DOHH2 (cell line): Measurements from ENCODE around the gene CTIF.

Source experiments
- H3F3A ChIP-seq: fragments of 200-600 bp; sonication (generic), shearing (Covaris generic); 2 replicates; pipeline ENCODE4 v1.6.0; 2016; ENCODE audit warnings: antibody characterized with exemption, mild to moderate bottlenecking; ENCODE audit not compliant: control insufficient read depth, insufficient read depth
- H3K27ac ChIP-seq: fragments of 200-600 bp; sonication (generic); 2 replicates; pipeline ENCODE4 v1.5.1; 2014; ENCODE audit warnings: low read depth, mild to moderate bottlenecking, low read length, moderate library complexity
- H3K27me3 ChIP-seq: fragments of 200-600 bp; sonication (generic); 2 replicates; pipeline ENCODE4 v1.6.1; 2014; ENCODE audit warnings: mild to moderate bottlenecking, low read length, mixed read lengths; ENCODE audit not compliant: control insufficient read depth
- H3K36me3 ChIP-seq: fragments of 200-600 bp; sonication (generic); 2 replicates; pipeline ENCODE4 v1.6.1; 2014; ENCODE audit warnings: mild to moderate bottlenecking, low read length, moderate library complexity, mixed read lengths; ENCODE audit not compliant: control insufficient read depth
- H3K4me1 ChIP-seq: fragments of 200-600 bp; sonication (generic); 2 replicates; pipeline ENCODE4 v1.6.1; 2014; ENCODE audit warnings: mild to moderate bottlenecking, low read length, mixed read lengths; ENCODE audit not compliant: control insufficient read depth
- H3K4me2 ChIP-seq: fragments of 200-600 bp; sonication (generic); 2 replicates; pipeline ENCODE4 v1.6.0; 2014; ENCODE audit warnings: mild to moderate bottlenecking, low read length, moderate library complexity
- H3K4me3 ChIP-seq: fragments of 200-600 bp; sonication (generic); 2 replicates; pipeline ENCODE4 v1.5.1; 2014; ENCODE audit warnings: mild to moderate bottlenecking, low read length, mixed read lengths
- H3K79me2 ChIP-seq: fragments of 200-600 bp; sonication (generic); 2 replicates; pipeline ENCODE4 v1.6.1; 2014; ENCODE audit warnings: mild to moderate bottlenecking, low read length, mixed read lengths; ENCODE audit not compliant: control insufficient read depth
- H3K9me2 ChIP-seq: fragments of 200-600 bp; sonication (generic); replicated peaks from 2 replicates; pipeline ENCODE4 v1.6.1; 2014; ENCODE audit warnings: mild to moderate bottlenecking, low read length, mixed read lengths; ENCODE audit not compliant: control insufficient read depth
- H3K9me3 ChIP-seq: fragments of 200-600 bp; sonication (generic); 2 replicates; pipeline ENCODE4 v1.6.1; 2014; ENCODE audit warnings: antibody characterized with exemption, low read length, mixed read lengths; ENCODE audit not compliant: control insufficient read depth, insufficient read depth
- H4K20me1 ChIP-seq: fragments of 200-600 bp; sonication (generic); 2 replicates; pipeline ENCODE4 v1.6.0; 2014; ENCODE audit warnings: low read depth, mild to moderate bottlenecking, antibody characterized with exemption, low read length, moderate library complexity; ENCODE audit not compliant: control insufficient read depth, insufficient read depth
- CTCF ChIP-seq: fragments of 200-600 bp; sonication (generic); IDR thresholded peaks from one replicate; pipeline ENCODE4 v1.5.1; 2014; ENCODE audit warnings: antibody characterized with exemption, mild to moderate bottlenecking, low read depth, low read length; ENCODE audit not compliant: poor library complexity, severe bottlenecking
- EZH2phosphoT487 ChIP-seq: fragments of 200-600 bp; sonication (generic); IDR thresholded peaks from 2 replicates; pipeline ENCODE4 v1.6.1; 2017; ENCODE audit warnings: borderline replicate concordance, mild to moderate bottlenecking, antibody characterized with exemption, low read length, moderate library complexity, mixed read lengths

The CTIF gene

GRCh38 chr18:48732767-48733424, 194.1 kb downstream of the CTIF start:
- Histone ChIP-seq H3K36me3 (no peaks in the 10 kb centered on the region), H3K4me2 (no peak overlapping the region), H3K4me3 (no peak overlapping the region), H3K79me2 (no peaks in the 10 kb centered on the region), H3F3A (no peaks in the 10 kb centered on the region), H3K27ac (no peak overlapping the region), H4K20me1 (no peaks in the 10 kb centered on the region), H3K27me3 (no peaks in the 10 kb centered on the region), H3K9me3 (no peaks in the 10 kb centered on the region), H3K4me1 (no peaks in the 10 kb centered on the region), H3K9me2 (no peaks in the 10 kb centered on the region)
- TF ChIP-seq CTCF (no peak), EZH2phosphoT487 (no peak)

GRCh38 chr18:48733643-48734253, 194.9 kb downstream of the CTIF start:
- TF ChIP-seq CTCF (no peak), EZH2phosphoT487 (no peak)
- Histone ChIP-seq H3K4me3 (no peak overlapping the region), H4K20me1 (no peaks in the 10 kb centered on the region), H3K4me2 (no peak overlapping the region), H3K27me3 (no peaks in the 10 kb centered on the region), H3K27ac (no peak overlapping the region), H3K79me2 (no peaks in the 10 kb centered on the region), H3K9me2 (no peaks in the 10 kb centered on the region), H3K9me3 (no peaks in the 10 kb centered on the region), H3F3A (no peaks in the 10 kb centered on the region), H3K4me1 (no peaks in the 10 kb centered on the region), H3K36me3 (no peaks in the 10 kb centered on the region)

- H3K4me2 ChIP-seq = no peak overlapping the region
- no peaks in the 10 kb centered on the region for H3F3A ChIP-seq
- H3K4me1 ChIP-seq = no peaks in the 10 kb centered on the region
- TF ChIP-seq CTCF = no peak
- no peak for TF ChIP-seq EZH2phosphoT487
- no peaks in the 10 kb centered on the region for H3K79me2 ChIP-seq
- H3K4me3 ChIP-seq = no peak overlapping the region
- H3K9me2 ChIP-seq = no peaks in the 10 kb centered on the region
- H3K9me3 ChIP-seq = no peaks in the 10 kb centered on the region
- no peaks in the 10 kb centered on the region for H3K27me3 ChIP-seq
- no peaks in the 10 kb centered on the region for H4K20me1 ChIP-seq
- H3K36me3 ChIP-seq = no peaks in the 10 kb centered on the region
- no peak overlapping the region for H3K27ac ChIP-seq
Observed at GRCh38 chr18:48734460-48734859, 195.6 kb downstream of the CTIF start.
